ENCODE data around the gene METTL21A.
"Not testable (repeated sequence)": the region's sequence is repeated elsewhere in the genome, so short reads cannot be mapped to it uniquely, and the experiment has no call there.

Gene METTL21A

DNA sequence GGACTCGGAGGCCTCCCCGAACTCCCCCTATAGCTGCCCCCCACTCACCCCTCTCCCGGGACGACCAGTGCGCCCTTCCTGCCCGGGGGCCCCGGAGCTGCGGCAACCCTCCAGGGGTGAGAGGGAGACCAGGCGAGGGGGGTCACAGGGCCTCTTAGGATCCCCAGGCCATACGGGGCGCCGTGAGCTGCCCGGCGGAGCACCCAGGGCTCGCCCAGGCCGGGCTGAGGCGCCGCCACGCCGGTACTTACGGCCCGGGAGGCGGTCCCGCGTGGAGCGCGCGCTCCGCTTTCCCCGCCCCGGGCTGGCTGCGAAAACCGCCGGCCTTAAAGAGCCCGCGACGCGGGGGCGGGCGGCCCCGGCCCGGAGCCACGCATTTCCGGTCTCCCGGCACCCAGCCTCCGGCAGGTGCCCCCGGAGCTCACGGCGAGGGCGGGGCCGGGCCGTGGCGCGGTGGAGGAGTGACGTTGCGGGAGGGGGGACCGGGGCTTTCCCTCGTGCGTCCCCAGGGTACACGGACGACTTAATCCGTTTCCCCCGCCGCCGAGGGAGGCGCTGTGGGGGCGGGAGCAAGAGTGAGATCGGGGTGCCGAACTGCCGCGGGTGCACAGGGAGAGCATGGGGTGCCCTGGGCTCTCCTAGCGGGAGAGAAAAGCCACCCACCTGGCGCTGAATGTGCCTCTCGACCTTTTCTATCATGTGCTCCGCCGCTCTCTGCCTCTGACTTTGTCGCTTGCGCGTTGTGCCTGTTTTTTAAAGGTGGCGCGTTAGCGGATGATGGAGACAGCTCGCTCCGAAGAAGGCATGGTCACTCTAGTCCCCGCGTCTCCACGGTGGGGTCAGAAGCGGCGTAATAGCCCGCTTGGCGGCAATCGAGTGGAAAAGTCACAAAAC, at the start of gene METTL21A:
METTL21A (minus strand) TSS at position 381 of the 894 bp plus-strand sequence. CDS start 1,019 bp downstream, outside the sequence.
- no peak for DNase-seq

GRCh38 chr2:207674826-207675225, 49.6 kb upstream of the METTL21A start:
- DNase-seq, result no peak

- DNase-seq, result no peak
Measured at GRCh38 chr2:207674266-207674774, 49.1 kb upstream of the METTL21A start.

GRCh38 chr2:207673431-207673830, 48.2 kb upstream of the METTL21A start:
- no peak for DNase-seq

- no peak for DNase-seq
Measured at GRCh38 chr2:207670887-207671286, 45.7 kb upstream of the METTL21A start.

DNA sequence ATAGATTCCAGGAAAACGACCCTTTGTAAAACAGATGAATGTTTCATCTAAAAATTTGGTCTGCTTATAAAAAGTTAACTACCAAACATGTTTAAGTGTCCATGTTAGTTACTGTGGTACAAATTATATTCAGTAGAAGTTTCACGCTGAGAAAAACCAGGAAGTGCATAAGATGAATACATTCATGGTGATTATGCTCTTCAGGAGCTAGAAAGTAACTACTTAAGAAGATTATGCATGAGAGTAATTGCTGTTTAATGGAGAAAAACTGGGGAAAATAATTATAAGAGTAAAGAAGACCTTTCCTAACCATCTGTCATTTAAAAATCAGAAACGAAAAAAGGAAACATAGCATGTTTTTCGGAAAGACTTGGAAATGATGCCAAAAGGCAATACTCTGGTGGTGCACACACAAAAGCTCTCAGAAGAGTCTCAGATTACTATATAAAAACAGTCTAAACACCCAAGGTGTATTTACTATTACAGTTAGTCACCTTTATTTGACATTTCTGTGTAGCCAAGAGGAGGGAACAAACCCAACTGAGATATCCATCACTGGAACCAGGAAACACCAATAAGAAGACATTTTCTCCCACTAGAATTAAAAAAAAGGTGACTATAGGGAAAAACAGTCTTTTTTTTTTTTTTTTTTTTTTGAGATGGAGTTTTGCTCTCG, 38.8 kb upstream of the METTL21A start:
- DNase-seq, result no peak

GRCh38 chr2:207662203-207662602, 37.0 kb upstream of the METTL21A start:
- no peak for DNase-seq

GRCh38 chr2:207660994-207661393, 35.8 kb upstream of the METTL21A start:
- DNase-seq, result no peak

DNA sequence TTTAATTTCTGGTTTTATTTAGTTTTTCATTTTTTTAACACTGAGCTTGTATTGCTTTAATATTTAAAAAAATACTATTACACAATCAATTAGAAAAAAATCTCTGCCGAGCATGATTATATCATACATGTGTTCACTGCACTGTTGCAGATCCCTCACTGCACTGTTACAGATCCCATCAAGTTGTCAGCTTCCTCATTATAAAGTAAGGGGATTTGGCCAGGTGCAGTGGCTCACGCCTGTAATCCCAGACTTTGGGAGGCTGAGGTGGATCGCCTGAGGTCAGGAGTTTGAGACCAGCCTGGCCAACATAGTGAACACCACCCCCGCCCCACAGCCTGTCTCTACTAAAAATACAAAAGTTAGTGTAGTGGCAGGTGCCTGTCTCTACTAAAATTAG, 33.0 kb upstream of the METTL21A start:
- DNase-seq, result no peak

- no peak for DNase-seq
Measured at GRCh38 chr2:207655000-207655399, 29.8 kb upstream of the METTL21A start.

DNA sequence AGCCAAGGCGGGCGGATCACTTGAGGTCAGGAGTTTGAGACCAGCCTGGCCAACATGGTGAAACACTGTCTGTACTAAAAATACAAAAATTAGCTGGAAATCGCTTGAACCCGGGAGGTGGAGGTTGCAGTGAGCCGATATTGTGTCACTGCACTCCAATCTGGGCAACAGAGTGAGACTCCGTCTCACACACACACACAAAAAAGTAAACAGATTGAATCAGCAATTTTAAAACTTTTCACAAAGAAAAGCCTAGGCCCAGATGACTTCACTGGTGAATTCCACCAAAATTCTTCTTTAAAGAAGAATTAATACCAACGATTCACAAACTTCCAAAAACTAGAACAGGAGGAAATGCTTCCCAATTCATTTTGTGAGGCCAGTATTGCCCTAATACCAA, 21.4 kb upstream of the METTL21A start:
- not testable (repeated sequence) for DNase-seq

- DNase-seq, result no peak
Measured at GRCh38 chr2:207643892-207644291, 18.7 kb upstream of the METTL21A start.

DNA sequence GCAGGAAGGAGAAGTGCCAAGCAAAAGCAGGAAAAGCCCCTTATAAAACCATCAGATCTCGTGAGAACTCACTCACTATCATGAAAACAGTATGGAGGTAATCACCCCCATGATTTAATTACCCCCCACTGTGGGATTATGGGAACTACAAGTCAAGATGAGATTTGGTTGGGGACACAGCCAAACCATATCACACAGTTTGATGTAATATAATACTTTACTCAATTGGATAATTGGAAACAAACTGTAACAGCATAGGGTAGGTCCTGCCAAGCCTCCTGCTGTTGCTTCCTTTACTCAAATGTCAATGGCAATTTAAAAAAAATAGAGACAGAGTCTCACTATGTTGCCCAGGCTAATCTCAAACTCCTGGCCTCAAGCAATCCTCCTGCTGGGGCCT, 15.5 kb upstream of the METTL21A start:
- DNase-seq, result no peak

DNA sequence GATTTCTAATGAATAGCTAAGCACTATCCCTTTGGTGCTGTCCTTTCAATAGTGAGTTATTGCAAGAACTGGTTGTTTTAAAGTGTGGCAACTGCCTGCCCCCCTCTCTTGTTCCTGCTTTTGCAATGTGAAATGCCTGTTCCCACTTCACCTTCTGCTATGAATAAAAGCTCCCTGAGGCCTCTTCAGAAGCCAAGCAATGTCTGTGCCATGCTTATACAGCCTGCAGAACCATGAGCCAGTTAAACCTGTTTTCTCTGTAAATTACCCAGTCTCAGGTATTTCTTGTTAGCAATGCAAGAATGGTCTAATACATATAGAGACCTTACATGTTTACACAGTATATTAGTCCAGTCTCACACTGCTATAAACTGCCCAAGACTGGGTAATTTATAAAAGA, 15.0 kb upstream of the METTL21A start:
- DNase-seq, result no peak

DNA sequence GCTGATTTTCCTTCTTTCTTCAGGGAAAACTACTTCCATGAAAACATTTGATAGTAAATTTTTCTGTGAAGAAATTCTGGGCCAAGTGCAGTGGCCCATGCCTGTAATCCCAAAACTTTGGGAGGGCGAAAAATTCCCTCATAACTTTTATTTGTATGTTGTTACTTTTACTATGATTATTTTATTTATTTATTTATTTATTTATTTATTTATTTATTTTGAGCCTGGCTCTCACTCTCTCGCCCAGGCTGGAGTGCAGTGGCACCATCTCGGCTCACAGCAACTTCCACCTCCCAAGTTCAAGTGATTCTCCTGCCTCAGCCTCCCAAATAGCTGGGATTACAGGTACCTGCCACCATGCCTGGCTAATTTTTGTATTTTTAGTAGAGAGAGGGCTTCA, 14.1 kb upstream of the METTL21A start:
- DNase-seq, result not testable (repeated sequence)

- DNase-seq, result no peak
Measured at GRCh38 chr2:207635468-207636200, 10.4 kb upstream of the METTL21A start.

GRCh38 chr2:207633686-207634085, 8.5 kb upstream of the METTL21A start:
- DNase-seq, result no peak

GRCh38 chr2:207632575-207633493, 7.6 kb upstream of the METTL21A start:
- DNase-seq, result no peak

DNA sequence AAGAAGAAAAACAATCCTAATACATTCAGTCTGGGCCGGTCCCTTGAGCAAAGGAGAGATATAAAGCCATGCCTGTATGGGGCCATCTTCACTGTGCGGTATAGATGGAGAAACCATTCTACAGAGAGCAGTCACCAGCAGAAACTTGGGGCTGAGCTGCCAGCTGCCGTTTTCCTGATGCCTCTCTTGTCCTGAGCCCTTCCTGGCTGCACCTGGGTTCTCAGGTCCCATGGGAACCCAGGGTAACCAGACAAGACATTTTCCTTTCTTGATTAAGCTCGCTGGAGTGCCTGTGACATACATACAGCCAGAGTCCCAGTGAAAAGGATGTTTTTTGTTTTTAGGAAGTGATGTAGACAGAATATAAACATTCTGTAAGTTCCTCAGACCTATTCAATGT, 5.3 kb upstream of the METTL21A start:
- no peak for DNase-seq

GRCh38 chr2:207629553-207629952, 4.4 kb upstream of the METTL21A start:
- no peak for DNase-seq

DNA sequence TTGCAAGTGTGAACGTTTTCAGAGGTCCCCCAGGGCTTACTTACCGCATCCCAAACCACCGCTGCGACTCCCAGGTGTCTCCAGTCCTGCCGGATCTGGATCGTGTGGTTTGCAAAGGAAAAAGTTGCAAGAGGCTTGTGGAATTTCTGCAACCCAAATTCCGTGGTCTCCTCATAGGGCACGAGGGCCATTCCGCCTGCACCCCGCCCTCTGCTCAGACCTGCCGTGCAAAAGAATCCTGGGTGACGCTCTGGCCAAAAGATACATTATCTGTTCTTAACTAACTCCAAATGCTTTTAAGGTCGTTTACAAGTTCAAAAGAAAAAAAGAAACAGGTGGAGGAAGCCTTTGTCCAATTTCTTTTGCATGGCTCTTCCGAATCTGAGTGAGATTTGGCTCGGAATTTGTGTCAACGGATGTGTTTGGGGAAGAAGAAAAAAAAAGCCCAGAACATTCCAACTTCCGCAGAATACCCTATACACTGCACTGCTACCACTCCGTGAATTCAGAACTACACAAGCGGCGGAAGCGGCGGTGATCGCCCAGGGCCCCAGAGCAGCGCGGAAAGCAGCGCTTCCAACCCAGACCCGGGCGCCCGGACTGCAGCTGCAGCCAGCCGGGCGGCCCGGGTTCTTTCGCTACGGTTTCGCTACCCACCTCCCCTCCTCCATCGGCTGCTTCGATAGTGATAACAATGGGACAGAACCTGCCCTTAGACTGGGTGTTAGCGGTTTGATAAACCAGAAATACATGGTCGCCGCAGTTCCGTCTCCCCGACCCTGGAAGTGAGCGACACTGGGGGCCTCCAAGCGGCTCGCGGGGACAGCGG, 795 bp downstream of the METTL21A start:
- no peak for DNase-seq

Measured in NCI-H187 treated with DMSO at 0.1 percent for 48 hours (cell line).